ENCODE data around the gene CASZ1. TPM values are rescaled to one million over a fixed set of nuclear protein-coding genes. Genes with fewer than 3 reads are reported as not detected.

The CASZ1 gene
- total RNA-seq, 2 donors from 2014 or later = 1.6 to 1.8 TPM

DNA sequence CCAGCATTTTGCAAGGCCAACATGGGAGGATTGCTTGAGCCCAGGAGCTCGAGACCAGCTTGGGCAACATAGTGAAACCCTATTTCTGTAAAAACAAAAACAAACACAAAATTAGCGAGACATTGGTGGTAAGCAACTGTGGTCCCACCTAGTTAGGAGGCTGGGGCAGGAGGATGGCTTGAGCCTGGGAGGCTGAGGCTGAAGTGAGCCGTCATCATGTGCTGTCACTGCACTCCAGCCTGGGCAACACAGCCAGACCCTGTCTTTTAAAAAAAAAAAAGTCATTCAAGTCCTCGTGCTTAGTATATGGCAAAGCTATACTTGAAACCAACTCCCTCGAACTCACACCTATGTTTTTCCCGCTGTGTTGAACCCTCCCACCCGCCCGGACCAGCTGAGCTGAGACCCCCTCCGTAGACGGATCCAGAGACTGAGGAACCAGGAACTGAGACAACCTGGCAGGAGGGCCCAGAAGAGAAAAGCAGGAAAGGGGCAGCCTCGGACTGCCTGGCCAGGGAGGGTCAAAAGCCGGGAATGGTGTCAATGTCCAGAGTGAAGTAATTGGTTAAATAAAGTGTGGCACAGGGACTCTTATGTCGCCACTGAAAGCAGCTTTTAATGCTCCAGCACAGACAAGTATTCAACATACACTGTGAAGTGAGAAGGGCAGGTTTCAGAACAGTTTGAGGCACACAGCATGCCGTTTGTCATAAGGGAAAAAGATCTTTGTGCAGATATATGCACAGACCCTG lies 32.8 kb upstream of the CASZ1 start:
- Mint-ChIP-seq H3K9me3 (peaks cover 0 to 5% of the 10 kb centered on the region in 2 donors), H3K27ac (no peak overlapping the region), H3K36me3 (no peaks in the 10 kb centered on the region)
- no peak for ATAC-seq
- DNase-seq (ENCODE audit: low spot score in 2 of 2) = no peak

DNA sequence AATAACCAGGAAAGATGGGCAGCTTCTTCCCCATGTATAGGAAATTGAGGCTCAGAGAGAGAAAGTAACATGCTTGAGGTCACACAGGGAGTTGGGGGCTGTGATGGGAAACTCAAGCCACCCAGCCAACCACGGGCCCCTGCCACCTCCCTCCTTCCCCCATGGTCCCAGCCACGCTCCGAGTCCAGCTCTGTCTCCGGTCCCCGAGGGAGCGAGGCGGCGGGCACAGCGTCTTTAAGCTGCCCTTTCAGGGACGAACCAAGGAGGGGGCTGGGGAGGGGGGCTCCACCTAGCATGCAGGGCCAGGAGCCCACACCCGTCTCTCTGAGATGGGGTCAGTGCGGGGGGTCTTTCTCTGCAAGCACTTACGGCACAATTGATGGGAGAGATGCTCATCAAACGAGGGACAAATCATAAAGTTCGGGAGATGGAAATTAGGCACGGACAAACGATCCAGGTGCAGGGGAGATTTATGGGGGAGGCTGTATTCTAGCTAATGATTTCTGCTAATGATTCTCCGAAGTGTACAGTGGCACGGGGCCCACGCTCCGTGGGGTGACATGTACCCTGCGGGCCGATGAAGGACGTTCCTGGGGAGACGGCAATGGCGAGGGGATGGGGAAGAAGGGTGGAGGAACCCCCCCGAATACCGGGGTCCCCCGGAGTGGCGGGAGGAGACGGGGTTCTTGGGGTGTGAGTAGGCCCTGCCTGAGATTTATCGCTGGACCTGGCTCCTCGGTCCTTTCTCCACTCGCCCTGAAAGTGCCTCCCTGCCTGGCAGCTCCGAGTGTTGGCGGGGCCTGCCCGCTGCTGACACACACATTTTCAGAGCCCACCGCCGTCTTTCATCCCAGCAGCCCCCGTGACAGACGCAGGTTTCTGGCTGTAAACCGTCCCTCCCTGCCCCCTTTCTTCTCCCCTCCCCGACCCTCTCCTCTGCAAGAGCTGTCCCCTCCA lies 31.2 kb upstream of the CASZ1 start:
- Mint-ChIP-seq H3K36me3 (no peaks in the 10 kb centered on the region), H3K27ac (no peak overlapping the region), H3K9me3 (no peaks in the 10 kb centered on the region)
- no peak for DNase-seq (ENCODE audit: low spot score in 2 of 2)
- no peak for ATAC-seq

DNA sequence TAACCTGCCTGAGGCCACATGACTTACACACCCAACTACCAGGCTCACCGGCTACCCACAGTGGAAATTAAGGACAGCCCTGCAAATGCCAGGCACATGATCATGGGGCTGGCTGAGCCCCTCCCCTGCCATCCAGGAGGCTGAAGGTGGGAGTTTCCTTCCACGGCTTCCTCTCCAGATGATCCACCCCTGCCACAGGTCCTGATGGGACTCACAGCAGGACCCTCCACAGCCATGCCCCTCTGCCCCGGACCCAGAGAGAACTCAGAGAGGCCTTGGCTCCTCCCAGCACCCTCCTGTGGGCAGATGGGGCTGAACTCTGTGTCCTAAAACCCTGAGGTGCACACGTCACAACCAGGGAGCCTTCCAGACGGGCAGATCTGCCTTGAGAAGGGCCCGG lies 29.1 kb upstream of the CASZ1 start:
- ATAC-seq (no peak), DNase-seq (ENCODE audit: low spot score in 2 of 2) (no peak)
- H3K27ac Mint-ChIP-seq = no peak overlapping the region
- H3K9me3 Mint-ChIP-seq = no peaks in the 10 kb centered on the region
- no peaks in the 10 kb centered on the region for H3K36me3 Mint-ChIP-seq

DNA sequence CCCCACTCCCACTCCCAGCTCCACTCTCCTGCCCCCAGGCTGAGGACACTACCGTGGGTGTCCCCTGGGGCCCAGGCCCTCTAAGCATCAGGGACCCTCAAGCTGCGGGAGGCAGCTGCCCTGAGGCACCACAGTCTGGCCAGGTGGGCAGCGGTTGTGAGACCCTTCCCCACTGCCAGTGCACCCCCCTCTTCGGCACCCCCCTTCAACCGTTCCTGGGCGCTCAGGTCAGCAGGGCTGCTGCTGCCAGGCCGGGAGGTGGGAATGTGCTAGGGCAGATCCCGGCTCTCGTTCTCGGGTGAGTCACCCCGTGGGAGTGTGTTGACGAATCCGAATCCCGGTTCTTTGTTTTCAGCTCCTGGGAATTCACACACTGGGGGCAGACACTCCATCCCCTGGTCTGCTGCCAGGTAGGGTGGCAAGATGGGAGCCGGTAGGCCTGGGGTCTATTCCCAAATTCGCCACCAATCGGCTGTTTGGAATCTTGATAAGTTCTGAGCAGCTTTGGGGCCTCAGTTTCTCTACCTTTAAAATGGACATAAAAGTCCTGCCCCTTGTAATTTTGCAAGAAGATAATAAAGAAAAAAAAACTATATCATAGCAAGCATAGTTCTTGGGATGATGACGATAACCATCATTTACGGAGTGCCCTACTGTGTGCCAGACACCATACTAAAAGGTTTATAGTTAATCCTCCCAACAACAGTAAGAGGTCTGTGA lies 28.5 kb upstream of the CASZ1 start:
- Mint-ChIP-seq H3K36me3 (no peaks in the 10 kb centered on the region), H3K9me3 (no peaks in the 10 kb centered on the region), H3K27ac (no peak overlapping the region)
- no peak for DNase-seq (ENCODE audit: low spot score in 2 of 2)
- no peak for ATAC-seq

DNA sequence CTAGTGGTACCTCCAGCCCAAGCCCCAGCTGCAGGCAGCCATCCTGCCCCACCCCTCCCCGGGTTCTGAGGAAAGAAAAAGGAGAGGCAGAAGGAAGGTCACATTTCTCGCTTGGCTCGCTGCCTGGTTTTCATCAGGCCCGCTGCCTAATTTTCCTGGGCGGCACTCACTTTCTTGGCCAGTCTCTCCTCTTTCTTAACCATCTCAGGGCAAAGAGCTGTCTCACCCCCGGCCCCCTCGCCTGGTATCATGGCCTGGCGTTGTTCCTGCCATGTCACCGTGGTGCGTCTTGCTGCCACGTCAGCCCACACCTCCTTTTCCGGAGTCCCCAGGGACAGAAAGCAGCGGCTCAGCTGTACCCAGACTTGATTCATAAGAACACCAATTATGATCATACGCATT lies 26.6 kb upstream of the CASZ1 start:
- ATAC-seq = no peak

DNA sequence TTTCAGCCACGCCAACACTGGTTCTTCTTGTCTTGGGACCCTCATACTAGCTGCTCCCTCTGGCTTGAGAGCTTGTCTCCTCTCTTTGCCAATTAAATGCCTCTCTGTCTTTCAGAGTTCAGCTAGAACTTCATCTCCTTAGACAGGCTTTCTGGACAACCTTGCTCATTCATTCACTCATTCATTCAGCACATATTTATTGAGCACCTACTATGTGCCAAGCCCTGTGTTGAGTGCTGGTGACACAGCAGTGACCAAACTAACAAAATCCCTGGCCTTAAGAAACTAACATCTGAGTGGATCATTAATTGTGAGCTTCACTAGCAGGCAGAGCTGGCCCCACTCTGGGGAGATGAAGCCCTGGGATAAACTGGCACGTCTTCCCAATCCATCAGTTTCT lies 24.9 kb upstream of the CASZ1 start:
- ATAC-seq = no peak
- no peak overlapping the region for H3K27ac Mint-ChIP-seq
- no peaks in the 10 kb centered on the region for H3K36me3 Mint-ChIP-seq
- no peaks in the 10 kb centered on the region for H3K9me3 Mint-ChIP-seq
- DNase-seq (ENCODE audit: low spot score in 2 of 2) = no peak

More for the DNA sequence above, 26.6 kb upstream of the CASZ1 start:
- DNase-seq (ENCODE audit: low spot score in 2 of 2) = no peak
- Mint-ChIP-seq H3K27ac (no peak overlapping the region), H3K9me3 (no peaks in the 10 kb centered on the region), H3K36me3 (no peaks in the 10 kb centered on the region)

DNA sequence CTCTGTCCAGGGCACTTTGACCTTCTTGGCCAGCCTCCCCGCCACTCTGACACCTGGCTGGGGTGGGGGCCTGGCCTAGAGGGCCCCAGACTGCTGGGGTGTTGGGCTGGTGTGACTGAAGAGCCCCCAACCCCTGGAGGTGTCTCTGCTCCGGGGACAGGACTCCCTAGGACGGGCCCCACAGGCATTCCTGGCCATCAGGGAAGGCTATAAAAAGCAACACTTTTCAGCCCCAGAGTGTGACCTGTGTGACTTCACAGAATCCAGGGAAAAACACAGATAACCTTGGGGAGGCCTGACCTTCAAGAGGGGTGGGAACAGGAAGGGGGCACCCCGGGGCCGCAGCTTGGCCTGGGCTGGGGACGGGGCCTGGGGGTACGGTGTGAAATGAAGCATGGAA lies 24.0 kb upstream of the CASZ1 start:
- DNase-seq (ENCODE audit: low spot score in 2 of 2) = no peak
- no peak for ATAC-seq
- H3K36me3 Mint-ChIP-seq = no peaks in the 10 kb centered on the region
- H3K9me3 Mint-ChIP-seq = no peaks in the 10 kb centered on the region
- no peak overlapping the region for H3K27ac Mint-ChIP-seq

DNA sequence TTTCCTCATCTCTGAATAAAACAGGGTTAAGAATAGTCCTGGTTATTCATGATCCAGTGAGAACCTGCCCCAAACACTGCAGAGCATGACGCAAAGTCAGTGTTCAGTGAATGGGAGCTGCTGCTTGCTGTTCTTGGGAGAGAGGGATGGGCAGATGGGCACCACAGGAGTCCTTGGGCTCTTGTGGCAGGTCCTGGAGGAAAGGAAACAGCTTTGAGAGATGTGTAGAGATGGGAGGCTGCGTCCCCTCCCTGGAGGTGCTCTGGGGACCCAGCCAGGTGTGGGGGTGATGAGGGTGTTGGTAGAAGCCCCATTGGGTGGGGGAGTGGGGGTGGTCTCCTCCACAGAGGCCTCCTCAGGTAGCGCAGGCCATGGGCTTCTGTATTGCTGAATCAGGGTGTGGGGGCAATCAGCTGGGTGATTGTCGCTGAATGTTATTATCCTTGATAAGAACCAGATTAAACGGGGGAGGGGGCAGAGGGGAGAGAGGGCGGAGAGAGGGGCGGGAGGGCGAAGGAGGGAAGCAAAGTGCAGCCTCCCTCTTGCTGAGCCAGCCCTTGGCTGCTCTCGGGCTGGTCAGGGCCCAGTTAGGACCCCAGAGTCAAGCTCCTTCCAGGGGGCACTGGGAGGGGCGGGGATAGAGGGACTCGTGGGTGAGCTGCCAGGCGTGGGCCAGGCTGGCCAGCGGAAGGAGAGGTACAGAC lies 22.9 kb upstream of the CASZ1 start:
- Mint-ChIP-seq H3K27ac (no peak overlapping the region), H3K36me3 (no peaks in the 10 kb centered on the region), H3K9me3 (no peaks in the 10 kb centered on the region)
- DNase-seq (ENCODE audit: low spot score in 2 of 2) (no peak), ATAC-seq (no peak)

DNA sequence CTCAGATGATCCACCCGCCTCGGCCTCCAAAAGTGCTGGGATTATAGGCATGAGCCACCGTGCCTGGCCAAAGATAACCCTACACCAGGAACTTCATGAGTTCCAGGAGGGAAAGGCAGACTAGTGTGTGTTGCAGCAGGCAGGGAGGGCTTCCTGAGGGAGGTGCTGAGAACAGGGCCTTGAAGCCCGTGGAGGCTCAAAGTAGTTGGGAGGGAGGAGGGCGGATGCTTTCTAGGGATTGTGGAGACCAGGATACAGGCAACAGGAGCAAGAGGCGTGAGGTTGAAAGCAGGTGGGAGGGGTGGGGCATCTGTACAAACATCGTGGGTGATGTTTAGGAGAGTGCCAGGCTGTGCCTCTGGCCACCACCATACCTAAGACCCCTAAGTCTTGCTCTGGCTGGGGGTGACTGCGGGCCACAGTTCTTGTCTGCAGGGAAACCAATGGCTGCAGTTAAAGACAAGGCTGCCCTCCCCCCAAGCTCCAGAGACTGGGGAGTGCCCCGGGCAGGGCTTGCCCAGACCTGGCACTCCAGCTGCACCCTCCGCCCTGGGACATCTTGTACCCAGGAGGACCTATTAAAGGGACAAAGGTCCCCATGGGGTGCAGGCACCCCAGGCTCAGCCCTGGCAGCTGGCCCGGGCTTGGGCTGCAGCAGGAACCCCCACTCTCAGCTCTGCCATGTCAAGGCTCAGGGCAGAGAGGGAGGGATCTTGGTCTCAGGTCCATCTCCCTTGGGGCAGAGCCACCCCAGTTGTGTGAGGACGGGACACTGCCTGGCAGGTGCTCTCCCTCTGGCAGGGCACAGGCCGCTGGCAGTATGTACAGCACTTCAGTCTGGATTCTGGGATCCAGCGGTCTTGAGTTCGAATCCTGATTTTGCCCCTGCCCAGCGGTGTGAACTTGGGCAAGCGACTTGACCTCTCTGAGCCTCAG lies 22.1 kb upstream of the CASZ1 start:
- DNase-seq (ENCODE audit: low spot score in 2 of 2) = no peak
- no peak overlapping the region for H3K27ac Mint-ChIP-seq
- no peaks in the 10 kb centered on the region for H3K36me3 Mint-ChIP-seq
- no peaks in the 10 kb centered on the region for H3K9me3 Mint-ChIP-seq
- ATAC-seq = no peak

DNA sequence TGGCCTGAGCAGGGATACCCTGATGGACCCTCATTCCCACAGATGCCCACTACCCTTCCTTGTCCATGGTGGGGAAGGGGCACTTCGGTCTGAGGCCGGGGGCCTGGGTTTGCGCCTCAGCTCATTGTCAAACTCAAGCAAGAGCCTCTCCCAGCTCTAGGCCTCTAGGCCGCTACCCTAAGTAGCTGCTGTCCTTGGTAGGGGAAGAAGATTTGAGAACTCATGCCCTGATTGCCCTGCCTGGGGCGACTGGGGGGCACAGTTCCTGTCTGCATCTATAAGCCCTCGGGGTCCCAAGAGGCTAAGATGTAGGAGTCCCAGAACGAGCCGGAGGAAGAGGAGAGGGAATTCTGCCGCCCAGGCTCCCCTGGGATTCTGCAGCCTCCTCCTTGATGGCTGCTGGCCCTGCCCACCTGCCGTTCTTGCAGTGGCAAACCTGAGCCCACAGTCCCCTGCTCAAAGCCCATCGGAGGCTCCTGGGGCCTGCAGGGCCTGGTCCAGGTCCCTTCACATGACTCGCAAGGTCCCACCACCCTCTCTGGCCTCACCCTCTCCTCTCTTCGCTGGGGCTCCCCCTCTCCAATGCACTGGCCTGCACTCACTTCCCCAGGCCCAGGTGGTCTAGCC lies 20.4 kb upstream of the CASZ1 start:
- Mint-ChIP-seq H3K27ac (no peak overlapping the region), H3K9me3 (no peaks in the 10 kb centered on the region), H3K36me3 (no peaks in the 10 kb centered on the region)
- ATAC-seq (no peak), DNase-seq (ENCODE audit: low spot score in 2 of 2) (no peak)

DNA sequence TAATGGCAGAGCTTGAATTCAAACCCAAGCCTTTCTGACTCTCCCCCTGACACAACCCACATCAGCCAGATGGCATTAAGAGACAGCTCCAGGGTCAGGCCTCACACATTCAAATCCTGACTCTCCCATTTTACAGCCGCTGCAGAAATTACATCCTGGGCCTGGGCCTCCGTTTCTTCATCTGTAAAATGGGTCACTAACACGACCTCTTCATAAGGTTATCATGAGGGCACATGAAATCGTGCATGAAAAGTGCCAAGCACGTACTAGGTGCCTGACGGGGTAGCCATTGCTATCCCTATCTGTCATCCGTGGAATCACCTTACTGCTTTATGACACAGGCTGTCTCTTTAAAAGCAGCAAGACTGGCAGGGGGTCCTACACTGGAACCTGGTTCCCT lies 19.8 kb upstream of the CASZ1 start:
- Mint-ChIP-seq H3K27ac (no peak overlapping the region), H3K9me3 (no peaks in the 10 kb centered on the region), H3K36me3 (no peaks in the 10 kb centered on the region)
- ATAC-seq = no peak
- DNase-seq (ENCODE audit: low spot score in 2 of 2) = no peak

DNA sequence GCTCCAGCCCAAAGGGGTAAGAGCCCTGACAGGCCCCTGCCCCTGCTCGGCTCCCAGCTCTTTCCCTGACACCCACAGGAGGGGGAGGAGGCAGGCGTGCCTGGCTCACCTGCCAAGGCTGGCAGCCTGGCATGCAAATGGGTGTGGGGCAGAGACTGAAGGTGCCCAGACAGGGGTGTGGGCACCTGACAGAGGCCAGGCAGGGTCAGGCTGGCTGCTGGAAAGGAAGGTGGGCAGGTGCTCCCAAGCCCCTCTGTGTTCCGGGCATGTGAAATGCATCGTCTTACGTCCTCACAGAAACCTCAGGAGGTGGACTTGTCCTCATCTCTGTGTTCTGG lies 19.4 kb upstream of the CASZ1 start:
- no peak for DNase-seq (ENCODE audit: low spot score in 2 of 2)

DNA sequence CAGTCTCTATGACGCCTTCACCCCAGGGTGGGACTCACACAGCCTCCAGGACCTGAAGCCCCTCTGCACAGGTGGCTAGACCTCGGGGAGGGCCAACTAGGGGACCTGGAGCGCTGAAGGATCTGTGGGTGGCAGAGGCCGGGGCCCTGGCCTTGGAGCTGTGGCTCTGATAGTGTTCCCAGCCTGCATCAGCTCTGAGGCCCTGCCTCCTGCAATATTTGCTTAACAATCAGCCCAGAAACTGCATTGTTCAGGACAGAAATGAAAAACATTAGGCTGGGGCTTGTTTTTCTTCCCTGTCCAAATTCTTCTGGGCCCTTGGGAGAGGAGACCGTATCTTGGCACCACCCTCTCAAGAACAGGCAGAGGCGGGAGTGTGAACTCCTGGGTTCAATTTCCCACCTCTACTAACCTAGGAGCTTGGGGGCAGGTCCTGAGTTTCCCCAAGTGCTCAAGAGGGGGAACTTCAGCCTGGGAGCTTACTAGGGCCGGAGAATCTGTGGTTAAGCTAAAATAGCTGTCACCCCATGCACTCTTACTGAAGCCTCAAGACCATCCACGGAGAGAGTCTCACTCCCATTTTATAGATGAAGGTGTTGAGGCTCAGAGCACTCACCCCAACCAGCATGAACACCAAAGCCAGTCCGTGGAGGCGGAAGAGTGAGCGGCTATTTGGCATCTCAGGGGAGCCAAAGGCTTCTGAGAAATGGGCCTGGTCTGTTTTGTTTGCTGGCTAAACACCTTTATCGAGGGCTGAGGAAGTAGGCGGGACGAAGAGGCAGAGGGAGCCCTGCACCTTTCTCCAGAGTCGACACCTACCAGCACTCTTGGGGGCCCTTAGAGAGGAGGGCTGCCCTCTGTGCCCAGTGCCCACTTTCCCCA lies 18.8 kb upstream of the CASZ1 start:
- DNase-seq (ENCODE audit: low spot score in 2 of 2) = no peak
- no peaks in the 10 kb centered on the region for H3K36me3 Mint-ChIP-seq
- H3K9me3 Mint-ChIP-seq = no peaks in the 10 kb centered on the region
- no peak overlapping the region for H3K27ac Mint-ChIP-seq
- no peak for ATAC-seq

More for the DNA sequence above, 19.4 kb upstream of the CASZ1 start:
- Mint-ChIP-seq H3K27ac (no peak overlapping the region), H3K36me3 (no peaks in the 10 kb centered on the region), H3K9me3 (no peaks in the 10 kb centered on the region)
- no peak for ATAC-seq

DNA sequence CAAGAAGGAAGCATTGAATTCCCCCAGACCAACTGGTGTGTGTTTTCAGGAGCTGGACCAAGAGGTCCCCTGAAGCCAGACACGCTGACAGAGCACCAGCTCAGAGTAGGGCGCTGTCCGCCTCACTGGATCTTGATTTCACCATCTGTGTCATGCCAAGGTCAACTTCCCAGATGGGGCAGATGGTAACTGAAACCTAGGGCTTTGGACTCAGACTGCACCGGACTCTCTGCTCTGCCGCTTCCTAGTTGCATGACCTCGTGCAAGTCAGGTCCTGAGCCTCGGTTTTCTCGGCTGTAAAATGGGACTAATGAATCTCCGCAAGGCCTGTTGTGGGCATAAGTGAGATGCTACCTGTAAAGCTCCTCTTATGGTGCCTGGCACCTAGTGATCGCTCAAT lies 17.9 kb upstream of the CASZ1 start:
- H3K9me3 Mint-ChIP-seq = no peaks in the 10 kb centered on the region

DNA sequence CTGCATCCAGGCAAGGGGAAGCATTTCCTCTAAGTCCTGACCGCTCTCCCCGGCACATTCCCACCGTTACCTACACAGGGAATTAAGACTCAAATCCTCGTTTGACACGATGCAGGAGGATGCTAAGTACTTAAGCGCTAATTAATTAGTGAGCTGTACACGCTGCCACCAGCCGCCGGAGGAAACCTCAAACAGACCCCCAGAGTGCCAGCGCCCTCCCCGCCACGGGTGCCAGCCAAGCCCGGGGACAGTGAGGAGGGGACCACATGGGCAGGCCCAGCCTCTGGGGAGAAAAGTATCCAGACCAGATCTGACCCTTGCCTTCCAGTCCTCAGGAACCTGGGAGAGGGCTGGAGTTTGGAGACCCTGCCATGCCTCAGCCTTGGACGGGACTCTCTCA lies 17.4 kb upstream of the CASZ1 start:
- DNase-seq (ENCODE audit: low spot score in 2 of 2) (no peak), ATAC-seq (no peak)
- Mint-ChIP-seq H3K9me3 (no peaks in the 10 kb centered on the region), H3K36me3 (no peaks in the 10 kb centered on the region), H3K27ac (no peak overlapping the region)

More for the DNA sequence above, 17.9 kb upstream of the CASZ1 start:
- ATAC-seq (no peak), DNase-seq (ENCODE audit: low spot score in 2 of 2) (no peak)
- Mint-ChIP-seq H3K27ac (no peak overlapping the region), H3K36me3 (no peaks in the 10 kb centered on the region)
